Activated CD8-positive, alpha-beta T cell treated with anti-CD3 and anti-CD28 coated beads for 36 hours (primary cell): ENCODE measurements around the gene ANKH. TPM values are rescaled to one million over a fixed set of nuclear protein-coding genes. Genes with fewer than 3 reads are reported as not detected.

Experiments
- ATAC-seq: fragments of 200-7000 bp; cut with Tn5 transposase; one replicate; pipeline ENCODE4 v1.10.0; 2021; ENCODE audit warnings: mild to moderate bottlenecking, moderate library complexity
- CTCF ChIA-PET: fragments of 350-600 bp; sonication (Branson Sonifier 250); formaldehyde crosslinking; loops from one replicate; lab custom pipeline; 2021; ENCODE audit warnings: antibody characterized with exemption; lab: Charles Lee
- POLR2A ChIA-PET: fragments of 350-600 bp; sonication (Branson Sonifier 250); formaldehyde crosslinking; loops from one replicate; lab custom pipeline; 2021; ENCODE audit warnings: antibody characterized with exemption; lab: Charles Lee
- DNase-seq: peaks from one replicate; pipeline ENCODE4 v3.0.0-alpha.2; 2020
- H3K27ac Mint-ChIP-seq: one replicate; pipeline ENCODE4 v1.8.0; 2021; ENCODE audit warnings: mild to moderate bottlenecking, mixed read lengths
- H3K27me3 Mint-ChIP-seq: one replicate; pipeline ENCODE4 v1.8.0; 2021; ENCODE audit warnings: mixed read lengths
- H3K36me3 Mint-ChIP-seq: one replicate; pipeline ENCODE4 v1.8.0; 2021; ENCODE audit warnings: low read depth, mixed read lengths
- H3K4me1 Mint-ChIP-seq: one replicate; pipeline ENCODE4 v1.8.0; 2021; ENCODE audit warnings: low read depth, mixed read lengths
- H3K4me3 Mint-ChIP-seq: one replicate; pipeline ENCODE4 v1.8.0; 2021; ENCODE audit warnings: mild to moderate bottlenecking, moderate library complexity, mixed read lengths
- H3K9me3 Mint-ChIP-seq: one replicate; pipeline ENCODE4 v1.8.0; 2021; ENCODE audit warnings: mixed read lengths
- intact Hi-C: fragments of 100-400 bp; cut with micrococcal nuclease; formaldehyde crosslinking; loops from one replicate; pipeline ENCODE4 v1.10.0; 2022
- total RNA-seq, 2 experiments: library from RNA; stranded (reverse); gene quantifications; one replicate each; pipeline ENCODE4 v1.2.3, GENCODE V29; 2021
- TF ChIP-seq, protein P1 (sequence below): fragments of 200-600 bp; IDR thresholded peaks from one replicate; pipeline ENCODE4 v1.8.0; 2022; ENCODE audit warnings: antibody characterized with exemption, mild to moderate bottlenecking

ANKH gene
- total RNA-seq, 2 experiments from 2014 or later, result 85.4 to 87.2 TPM

GRCh38 chr5:14730881-14731280, 140.7 kb downstream of the ANKH start:
- intact Hi-C loops, result no loop called here
- Mint-ChIP-seq H3K4me1 (peaks cover 2% of the 10 kb centered on the region), H3K4me3 (no peak overlapping the region), H3K9me3 (no peaks in the 10 kb centered on the region), H3K27ac (no peak overlapping the region), H3K36me3 (peaks cover 3% of the 10 kb centered on the region), H3K27me3 (no peaks in the 10 kb centered on the region)
- ChIA-PET CTCF (interaction anchor here (1.1 to 2.1 kb wide), 3 partner anchors 11 to 272 kb away, joined by 3 to 14 read pairs (median 7); partner anchors contain the start of gene ANKH), POLR2A (no interaction called here)
- TF ChIP-seq, protein P1, sequence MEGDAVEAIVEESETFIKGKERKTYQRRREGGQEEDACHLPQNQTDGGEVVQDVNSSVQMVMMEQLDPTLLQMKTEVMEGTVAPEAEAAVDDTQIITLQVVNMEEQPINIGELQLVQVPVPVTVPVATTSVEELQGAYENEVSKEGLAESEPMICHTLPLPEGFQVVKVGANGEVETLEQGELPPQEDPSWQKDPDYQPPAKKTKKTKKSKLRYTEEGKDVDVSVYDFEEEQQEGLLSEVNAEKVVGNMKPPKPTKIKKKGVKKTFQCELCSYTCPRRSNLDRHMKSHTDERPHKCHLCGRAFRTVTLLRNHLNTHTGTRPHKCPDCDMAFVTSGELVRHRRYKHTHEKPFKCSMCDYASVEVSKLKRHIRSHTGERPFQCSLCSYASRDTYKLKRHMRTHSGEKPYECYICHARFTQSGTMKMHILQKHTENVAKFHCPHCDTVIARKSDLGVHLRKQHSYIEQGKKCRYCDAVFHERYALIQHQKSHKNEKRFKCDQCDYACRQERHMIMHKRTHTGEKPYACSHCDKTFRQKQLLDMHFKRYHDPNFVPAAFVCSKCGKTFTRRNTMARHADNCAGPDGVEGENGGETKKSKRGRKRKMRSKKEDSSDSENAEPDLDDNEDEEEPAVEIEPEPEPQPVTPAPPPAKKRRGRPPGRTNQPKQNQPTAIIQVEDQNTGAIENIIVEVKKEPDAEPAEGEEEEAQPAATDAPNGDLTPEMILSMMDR, result no peak
- ATAC-seq, result no peak
- DNase-seq, result no peak

- Mint-ChIP-seq H3K27me3 (no peaks in the 10 kb centered on the region), H3K4me1 (peaks cover 2% of the 10 kb centered on the region), H3K4me3 (no peak overlapping the region), H3K27ac (no peak overlapping the region), H3K36me3 (peaks cover 3% of the 10 kb centered on the region), H3K9me3 (no peaks in the 10 kb centered on the region)
- ChIA-PET POLR2A (no interaction called here), CTCF (no interaction called here)
- DNase-seq, result no peak
- TF ChIP-seq, protein P1, result no peak
- ATAC-seq, result no peak
- intact Hi-C loops, result no loop called here
These were observed 141.1 kb downstream of the ANKH start for GRCh38 chr5:14730466-14730865.

GRCh38 chr5:14729448-14730385, 141.9 kb downstream of the ANKH start:
- intact Hi-C loops, result loop anchor here (5.0 kb wide), 1 partner anchor 143 kb away; the partner anchor contains the start of gene ANKH
- Mint-ChIP-seq H3K4me1 (peaks cover 2% of the 10 kb centered on the region), H3K4me3 (no peak overlapping the region), H3K9me3 (no peaks in the 10 kb centered on the region), H3K36me3 (peaks cover 10% of the 10 kb centered on the region), H3K27ac (no peak overlapping the region), H3K27me3 (no peaks in the 10 kb centered on the region)
- CTCF ChIA-PET, result no interaction called here
- no peak for DNase-seq
- no peak for ATAC-seq
- POLR2A ChIA-PET, result no interaction called here
- TF ChIP-seq, protein P1, result no peak

GRCh38 chr5:14728459-14728938, 143.1 kb downstream of the ANKH start:
- H3K9me3 Mint-ChIP-seq, result no peaks in the 10 kb centered on the region
- POLR2A ChIA-PET, result interaction anchor here (0.7 to 1.9 kb wide), 2 partner anchors 18 to 142 kb away, joined by 3 to 6 read pairs; no protein-coding TSS in a partner anchor
- H3K27me3 Mint-ChIP-seq, result no peaks in the 10 kb centered on the region
- no peak overlapping the region for H3K27ac Mint-ChIP-seq
- intact Hi-C loops, result loop anchor here (5.0 kb wide), 1 partner anchor 144 kb away; the partner anchor contains the start of gene ANKH
- ATAC-seq, result no peak
- CTCF ChIA-PET, result interaction anchor here (0.9 to 5.7 kb wide), 12 partner anchors 9 to 286 kb away, joined by 3 to 123 read pairs (median 7); no protein-coding TSS in a partner anchor
- H3K4me3 Mint-ChIP-seq, result no peak overlapping the region
- peaks cover 17% of the 10 kb centered on the region for H3K36me3 Mint-ChIP-seq
- TF ChIP-seq, protein P1, result no peak
- peaks cover 6% of the 10 kb centered on the region for H3K4me1 Mint-ChIP-seq
- DNase-seq, result no peak
